Activated CD4-positive, alpha-beta T cell treated with anti-CD3 and anti-CD28 coated beads, Interleukin-2, amount 50 U/mL, for 16 hours (primary cell): ENCODE data around the gene RPS6KA6.
"Not testable (repeated sequence)": the region's sequence is repeated elsewhere in the genome, so short reads cannot be mapped to it uniquely, and the experiment has no call there.

ENCODE experiments used
- DNase-seq: peaks from one replicate; pipeline ENCODE4 v3.0.0-alpha.2; 2020

The RPS6KA6 gene

GRCh38 chrX:84161641-84162040, 26.4 kb downstream of the RPS6KA6 start:
- no peak for DNase-seq

GRCh38 chrX:84160736-84161135, 27.3 kb downstream of the RPS6KA6 start:
- DNase-seq, result no peak

GRCh38 chrX:84156821-84157220, 31.2 kb downstream of the RPS6KA6 start:
- no peak for DNase-seq

- no peak for DNase-seq
Observed at GRCh38 chrX:84155938-84156337, 32.1 kb downstream of the RPS6KA6 start.

- DNase-seq, result no peak
Observed at GRCh38 chrX:84153538-84153937, 34.5 kb downstream of the RPS6KA6 start.

GRCh38 chrX:84144991-84145390, 43.0 kb downstream of the RPS6KA6 start:
- DNase-seq, result no peak

GRCh38 chrX:84144281-84144680, 43.7 kb downstream of the RPS6KA6 start:
- DNase-seq, result no peak

- no peak for DNase-seq
Observed at GRCh38 chrX:84133023-84133422, 55.0 kb downstream of the RPS6KA6 start.

GRCh38 chrX:84123585-84123984, 64.4 kb downstream of the RPS6KA6 start:
- DNase-seq, result no peak

GRCh38 chrX:84118769-84119168, 69.2 kb downstream of the RPS6KA6 start:
- DNase-seq, result no peak

- DNase-seq, result no peak
Observed at GRCh38 chrX:84118315-84118714, 69.7 kb downstream of the RPS6KA6 start.

GRCh38 chrX:84108584-84108983, 79.4 kb downstream of the RPS6KA6 start:
- DNase-seq, result no peak

- no peak for DNase-seq
Observed at GRCh38 chrX:84099120-84099519, 88.9 kb downstream of the RPS6KA6 start.

GRCh38 chrX:84079479-84080197, 108.4 kb downstream of the RPS6KA6 start:
- DNase-seq, result not testable (repeated sequence)

- DNase-seq, result no peak
Observed at GRCh38 chrX:84078991-84079390, 109.0 kb downstream of the RPS6KA6 start.

- DNase-seq, result no peak
Observed at GRCh38 chrX:84064814-84065213, 123.2 kb downstream of the RPS6KA6 start.

- DNase-seq, result no peak
Observed at GRCh38 chrX:84064164-84064563, 123.8 kb downstream of the RPS6KA6 start.

- no peak for DNase-seq
Observed at GRCh38 chrX:84047339-84047738, 140.7 kb downstream of the RPS6KA6 start.

- DNase-seq, result peak; percentile 37
Observed at GRCh38 chrX:84046403-84046984, 141.5 kb downstream of the RPS6KA6 start.

GRCh38 chrX:84044051-84044450, 143.9 kb downstream of the RPS6KA6 start:
- no peak for DNase-seq
